H1 (cell line): ENCODE data around the gene C20orf96. TPM values are rescaled to one million over a fixed set of nuclear protein-coding genes. Genes with fewer than 3 reads are reported as not detected.

Experiments
- CTCF ChIA-PET: fragments of 300-600 bp; sonication (Branson Sonifier 250); formaldehyde crosslinking; loops from one replicate; lab custom pipeline; 2021; ENCODE audit not compliant: partially characterized antibody; lab: Charles Lee
- POLR2A ChIA-PET: fragments of 300-600 bp; sonication (Branson Sonifier 250); formaldehyde crosslinking; loops from one replicate; lab custom pipeline; 2021; ENCODE audit warnings: inconsistent platforms; ENCODE audit not compliant: partially characterized antibody; lab: Charles Lee
- DNase-seq, 2 experiments: peaks; one replicate each; pipeline versions ENCODE4 v3.0.0 to v3.0.0-alpha.2; 2010 to 2022; ENCODE audit warnings: low spot score in 2 of 2, low read depth in 1 of 2, mixed read lengths in 1 of 2
- FAIRE-seq: peaks from 2 replicates; lab custom pipeline; 2011; peaks lifted over from hg19 to GRCh38; lab: Jason Lieb, UNC
- H2AFZ ChIP-seq: 2 replicates; pipeline ENCODE4 v1.8.1; 2012; ENCODE audit warnings: low read length, inconsistent platforms
- H2AK5ac ChIP-seq: 2 replicates; pipeline ENCODE4 v1.6.1; 2013; ENCODE audit warnings: low read depth, low read length
- H2BK120ac ChIP-seq: replicated peaks from 2 replicates; pipeline ENCODE3; 2013; ENCODE audit warnings: low read depth, low read length, inconsistent platforms
- H2BK12ac ChIP-seq: 2 replicates; pipeline ENCODE4 v1.6.1; 2013; ENCODE audit warnings: low read depth, low read length
- H2BK15ac ChIP-seq: 2 replicates; pipeline ENCODE4 v1.6.1; 2013; ENCODE audit warnings: low read length
- H2BK20ac ChIP-seq: 2 replicates; pipeline ENCODE4 v1.6.1; 2013; ENCODE audit warnings: low read length
- H2BK5ac ChIP-seq: 2 replicates; pipeline ENCODE4 v1.6.1; 2013; ENCODE audit warnings: low read depth, low read length
- H3K14ac ChIP-seq: 2 replicates; pipeline ENCODE4 v1.6.1; 2013; ENCODE audit warnings: inconsistent platforms; ENCODE audit not compliant: insufficient read length
- H3K18ac ChIP-seq: 2 replicates; pipeline ENCODE4 v1.6.1; 2013; ENCODE audit warnings: low read length; ENCODE audit errors: extremely low read depth
- H3K23ac ChIP-seq: 2 replicates; pipeline ENCODE4 v1.6.1; 2013; ENCODE audit warnings: inconsistent platforms; ENCODE audit not compliant: insufficient read length
- H3K23me2 ChIP-seq: 2 replicates; pipeline ENCODE4 v1.6.1; 2013; ENCODE audit warnings: low read depth, low read length
- H3K27ac ChIP-seq: 2 replicates; pipeline ENCODE4 v1.6.1; 2011; ENCODE audit warnings: low read depth, low read length, inconsistent platforms
- H3K27me3 ChIP-seq, 4 experiments: replicated peaks in 1 of 4; 1 replicate in 1 of 4; 2 replicates in 3 of 4; pipeline versions ENCODE4 v1.6.1 to v1.8.1; 2011 to 2013; ENCODE audit warnings: low read length in 3 of 4, mild to moderate bottlenecking in 3 of 4, inconsistent platforms in 2 of 4, mixed read lengths in 2 of 4, moderate library complexity in 1 of 4; ENCODE audit not compliant: control insufficient read depth in 3 of 4, insufficient read depth in 3 of 4; ENCODE audit errors: extremely low read depth in 1 of 4
- H3K36me3 ChIP-seq, 4 experiments: 2 replicates each; pipeline versions ENCODE4 v1.6.1 to v1.8.1; 2011 to 2013; ENCODE audit warnings: mild to moderate bottlenecking in 4 of 4, low read length in 3 of 4, moderate library complexity in 2 of 4, control low read depth in 1 of 4, inconsistent platforms in 1 of 4; ENCODE audit not compliant: insufficient read depth in 4 of 4, control insufficient read depth in 2 of 4
- H3K4ac ChIP-seq: replicated peaks from 2 replicates; pipeline ENCODE3; 2013; ENCODE audit warnings: low read length, low read depth, mixed read lengths, inconsistent platforms; ENCODE audit not compliant: insufficient read length
- H3K4me1 ChIP-seq, 4 experiments: replicated peaks in 1 of 4; 1 replicate in 1 of 4; 2 replicates in 3 of 4; pipeline versions ENCODE4 v1.6.1 to v1.8.1; 2011 to 2013; ENCODE audit warnings: low read length in 3 of 4, inconsistent platforms in 2 of 4, mixed read lengths in 1 of 4; ENCODE audit not compliant: insufficient read depth in 4 of 4, control insufficient read depth in 3 of 4
- H3K4me2 ChIP-seq, 2 experiments: 2 replicates each; pipeline versions ENCODE4 v1.6.1 to v1.8.1; 2011 to 2013; ENCODE audit warnings: low read depth in 2 of 2, low read length in 2 of 2, control low read depth in 1 of 2, inconsistent platforms in 1 of 2, mild to moderate bottlenecking in 1 of 2; ENCODE audit not compliant: insufficient read depth in 1 of 2
- H3K4me3 ChIP-seq, 4 experiments: fragments of 200-600, 300-600 bp in 1 of 4; sonication (generic), shearing (Covaris generic), sonication (Bioruptor Twin) in 1 of 4; 2 replicates each; pipeline versions ENCODE4 v1.5.1 to v1.8.1; 2011 to 2016; ENCODE audit warnings: low read length in 4 of 4, low read depth in 3 of 4, control low read depth in 2 of 4, inconsistent platforms in 2 of 4, mild to moderate bottlenecking in 2 of 4, mixed read lengths in 1 of 4, moderate library complexity in 1 of 4; ENCODE audit not compliant: insufficient read depth in 2 of 4; ENCODE audit errors: extremely low read depth in 1 of 4
- H3K56ac ChIP-seq: replicated peaks from 2 replicates; pipeline ENCODE3; 2013; ENCODE audit warnings: low read depth, mild to moderate bottlenecking, mixed read lengths, low read length, inconsistent platforms; ENCODE audit not compliant: insufficient read length
- H3K79me1 ChIP-seq: 2 replicates; pipeline ENCODE4 v1.6.1; 2013; ENCODE audit warnings: low read depth, low read length, control low read depth
- H3K79me2 ChIP-seq, 2 experiments: 2 replicates each; pipeline versions ENCODE4 v1.6.1 to v1.8.1; 2012 to 2013; ENCODE audit warnings: low read length in 2 of 2, mild to moderate bottlenecking in 2 of 2, inconsistent platforms in 1 of 2; ENCODE audit not compliant: insufficient read depth in 2 of 2, control insufficient read depth in 1 of 2
- H3K9ac ChIP-seq, 4 experiments: replicated peaks in 1 of 4; 1 replicate in 1 of 4; 2 replicates in 3 of 4; pipeline versions ENCODE4 v1.6.1 to v1.8.1; 2011 to 2013; ENCODE audit warnings: low read depth in 3 of 4, low read length in 3 of 4, control low read depth in 2 of 4, mild to moderate bottlenecking in 2 of 4, moderate library complexity in 2 of 4, inconsistent platforms in 1 of 4; ENCODE audit errors: extremely low read depth in 1 of 4
- H3K9me3 ChIP-seq, 2 experiments: 2 replicates each; pipeline versions ENCODE4 v1.6.1 to v1.8.1; 2012 to 2013; ENCODE audit warnings: mild to moderate bottlenecking in 2 of 2, moderate library complexity in 2 of 2, control low read depth in 1 of 2, inconsistent platforms in 1 of 2, low read depth in 1 of 2, low read length in 1 of 2, mixed read lengths in 1 of 2; ENCODE audit not compliant: insufficient read depth in 2 of 2
- H4K20me1 ChIP-seq, 2 experiments: replicated peaks in 1 of 2; 2 replicates each; pipeline versions ENCODE3 to v1.8.1; 2011 to 2013; ENCODE audit warnings: inconsistent platforms in 2 of 2, low read length in 2 of 2, mild to moderate bottlenecking in 1 of 2; ENCODE audit not compliant: insufficient read depth in 2 of 2, control insufficient read depth in 1 of 2
- H4K5ac ChIP-seq: 2 replicates; pipeline ENCODE4 v1.6.1; 2013; ENCODE audit warnings: low read length, low read depth, mixed read lengths, inconsistent platforms; ENCODE audit not compliant: insufficient read length
- H4K8ac ChIP-seq: 2 replicates; pipeline ENCODE4 v1.8.0; 2013; ENCODE audit warnings: mild to moderate bottlenecking, moderate library complexity, low read length, inconsistent platforms; ENCODE audit not compliant: insufficient read depth; ENCODE audit errors: extremely low read depth
- H4K91ac ChIP-seq: replicated peaks from 2 replicates; pipeline ENCODE3; 2013; ENCODE audit warnings: low read length, mixed read lengths, inconsistent platforms; ENCODE audit not compliant: insufficient read length
- RAD21 ChIP-seq, 2 experiments: IDR thresholded peaks in 1 of 2; conservative IDR thresholded peaks in 1 of 2; 2 replicates each; pipeline ENCODE4 v1.6.1; 2011; ENCODE audit warnings: low read depth in 2 of 2, low read length in 2 of 2, improper control_type of control experiment in 1 of 2, inconsistent platforms in 1 of 2, mild to moderate bottlenecking in 1 of 2, moderate library complexity in 1 of 2
- TBP ChIP-seq: IDR thresholded peaks from 2 replicates; pipeline ENCODE4 v1.6.1; 2011; ENCODE audit warnings: low read depth, low read length, improper control_type of control experiment
- WGBS, 2 experiments: shearing (Covaris generic) in 1 of 2; methylation state at CpG; one replicate each; pipeline versions ENCODE4 v1.1.6 to v1.1.7; 2013 to 2015; ENCODE audit warnings: low lambda C conversion rate in 2 of 2, mixed read lengths in 2 of 2, inconsistent platforms in 1 of 2, low coverage in 1 of 2, missing lambda C conversion rate in 1 of 2; ENCODE audit not compliant: insufficient replicate concordance in 2 of 2, insufficient coverage in 1 of 2, insufficient read length in 1 of 2; ENCODE audit errors: extremely low coverage in 1 of 2, missing lambda C conversion rate in 1 of 2; 5-methylcytosine and 5-hydroxymethylcytosine counted together
- polyA plus RNA-seq, 7 experiments: library from polyadenylated mRNA; depleted of rRNA in 3 of 7; stranded (reverse) in 5 of 7; unstranded in 2 of 7; fragments of >200 nt in 5 of 7; fragments of 200-250 nt in 2 of 7; gene quantifications; 1 replicate in 5 of 7; 2 replicates in 1 of 7; 4 replicates in 1 of 7; pipeline versions ENCODE4 v1.2.1 to v1.2.3, GENCODE V29; 2011 to 2013; ENCODE audit warnings: missing spikeins in 2 of 7, mixed read lengths in 2 of 7
- total RNA-seq: library from RNA; stranded (reverse); fragmentation: NEBNext Ultra II Directional; extraction: Animal tissue kit (Norgen Biotek cat#: 25700); gene quantifications from 2 replicates; pipeline ENCODE4 v1.2.1, GENCODE V29; 2021
- TF ChIP-seq, protein P1 (sequence below): IDR thresholded peaks from 2 replicates; pipeline ENCODE4 v1.6.1; 2012; ENCODE audit warnings: inconsistent platforms

Gene C20orf96
- total and polyA plus RNA-seq, 2 of the 8 experiments (the other 6 are each of a cell fraction or from before 2014, with no cell fraction given): 19.2 to 21.0 TPM

DNA sequence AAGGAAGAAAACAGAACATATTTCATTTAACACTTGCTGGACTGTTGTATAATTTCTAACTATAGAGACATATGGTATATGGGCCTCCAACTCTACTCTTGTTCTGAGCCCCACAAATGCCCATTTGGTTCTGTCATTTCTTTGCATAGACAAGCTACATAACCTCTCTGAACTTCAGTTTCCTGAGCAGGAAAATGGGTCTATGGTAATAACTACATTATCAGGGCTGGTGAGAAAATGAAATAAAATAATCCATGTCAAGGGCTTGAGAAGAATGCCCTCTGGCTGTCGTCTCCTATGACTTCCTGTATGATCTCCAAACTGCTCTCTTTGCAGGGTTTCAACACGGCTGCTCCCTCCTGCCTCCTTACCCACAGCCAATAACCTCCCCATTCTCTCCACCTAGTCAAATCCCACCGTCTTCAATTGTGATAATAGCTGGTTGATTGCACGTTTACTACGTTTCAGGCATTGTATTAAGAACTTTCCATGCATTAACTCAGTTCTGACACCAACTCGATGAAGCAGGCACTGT, 18.8 kb upstream of the C20orf96 start:
- H3K4me2 ChIP-seq: peak overlapping the region; percentile 79 to 92
- peak overlapping the region; percentile 51 for H3K56ac ChIP-seq
- WGBS, 2 experiments: 8% methylated on average over 6 of the region's 6 CpGs; no CpG with 5 or more reads in 1 of the 2 experiments
- peak overlapping the region; percentile 61 for H3K4ac ChIP-seq
- H2BK20ac ChIP-seq: peak overlapping the region; percentile 53; the same call in 1 of the 2 replicates
- no peak for DNase-seq
- no peak overlapping the region; the same call in 1 of the 2 replicates for H2AK5ac ChIP-seq
- H3K18ac ChIP-seq: peak overlapping the region; percentile 43
- H3K27ac ChIP-seq: peak overlapping the region; percentile 65
- H2AFZ ChIP-seq: peak overlapping the region; percentile 81; the same call in 1 of the 2 replicates
- FAIRE-seq: no peak
- H4K8ac ChIP-seq: no peak overlapping the region
- peaks cover 4% of the 10 kb centered on the region for H3K23me2 ChIP-seq
- H3K36me3 ChIP-seq: no peaks in the 10 kb centered on the region
- no peak overlapping the region for H3K23ac ChIP-seq
- peak overlapping the region; percentile 42 to 60 (median 59) for H3K4me3 ChIP-seq
- 0 out of 4 replicates have a peak, but pooled peaks of 1 of the 2 experiments have one; percentile 5 for TF ChIP-seq RAD21 (IDR thresholded peaks at IDR 0.05 in 1 of 2, conservative IDR thresholded peaks at IDR 0.05 in 1 of 2; ENCODE audit: low read depth in 2 of 2, low read length in 2 of 2)
- TF ChIP-seq, protein P1, sequence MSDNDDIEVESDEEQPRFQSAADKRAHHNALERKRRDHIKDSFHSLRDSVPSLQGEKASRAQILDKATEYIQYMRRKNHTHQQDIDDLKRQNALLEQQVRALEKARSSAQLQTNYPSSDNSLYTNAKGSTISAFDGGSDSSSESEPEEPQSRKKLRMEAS: no peak
- no peak for TF ChIP-seq TBP
- CTCF ChIA-PET: interaction anchor here (1.1 to 4.5 kb wide), 7 partner anchors 8 to 39 kb away, joined by 3 to 30 read pairs (median 9); no protein-coding TSS in a partner anchor
- peak overlapping the region; percentile 93 for H4K91ac ChIP-seq
- H3K27me3 ChIP-seq: no peaks in the 10 kb centered on the region
- peak overlapping the region in 3 of 4 experiments; percentile 40 to 74 (median 41); a peak in 4 of 7 replicates for H3K9ac ChIP-seq
- H2BK15ac ChIP-seq: no peak overlapping the region
- POLR2A ChIA-PET: interaction anchor here (0.6 to 6.4 kb wide), 8 partner anchors 10 to 71 kb away, joined by 3 to 97 read pairs (median 6); partner anchors contain the start of genes NRSN2, SOX12 and ZCCHC3
- H2BK120ac ChIP-seq: peak overlapping the region; percentile 90
- H4K20me1 ChIP-seq: no peaks in the 10 kb centered on the region
- H3K9me3 ChIP-seq: no peaks in the 10 kb centered on the region
- H3K79me1 ChIP-seq: no peaks in the 10 kb centered on the region
- peaks cover 4 to 11% (median 6%) of the 10 kb centered on the region in 4 experiments for H3K4me1 ChIP-seq
- H3K79me2 ChIP-seq: no peaks in the 10 kb centered on the region
- H2BK12ac ChIP-seq: no peak overlapping the region
- peak overlapping the region; percentile 83 for H2BK5ac ChIP-seq
- no peak overlapping the region for H3K14ac ChIP-seq
- peak overlapping the region; percentile 17 for H4K5ac ChIP-seq
